ENCODE measurements around the gene ADCY7.

Gene ADCY7

DNA sequence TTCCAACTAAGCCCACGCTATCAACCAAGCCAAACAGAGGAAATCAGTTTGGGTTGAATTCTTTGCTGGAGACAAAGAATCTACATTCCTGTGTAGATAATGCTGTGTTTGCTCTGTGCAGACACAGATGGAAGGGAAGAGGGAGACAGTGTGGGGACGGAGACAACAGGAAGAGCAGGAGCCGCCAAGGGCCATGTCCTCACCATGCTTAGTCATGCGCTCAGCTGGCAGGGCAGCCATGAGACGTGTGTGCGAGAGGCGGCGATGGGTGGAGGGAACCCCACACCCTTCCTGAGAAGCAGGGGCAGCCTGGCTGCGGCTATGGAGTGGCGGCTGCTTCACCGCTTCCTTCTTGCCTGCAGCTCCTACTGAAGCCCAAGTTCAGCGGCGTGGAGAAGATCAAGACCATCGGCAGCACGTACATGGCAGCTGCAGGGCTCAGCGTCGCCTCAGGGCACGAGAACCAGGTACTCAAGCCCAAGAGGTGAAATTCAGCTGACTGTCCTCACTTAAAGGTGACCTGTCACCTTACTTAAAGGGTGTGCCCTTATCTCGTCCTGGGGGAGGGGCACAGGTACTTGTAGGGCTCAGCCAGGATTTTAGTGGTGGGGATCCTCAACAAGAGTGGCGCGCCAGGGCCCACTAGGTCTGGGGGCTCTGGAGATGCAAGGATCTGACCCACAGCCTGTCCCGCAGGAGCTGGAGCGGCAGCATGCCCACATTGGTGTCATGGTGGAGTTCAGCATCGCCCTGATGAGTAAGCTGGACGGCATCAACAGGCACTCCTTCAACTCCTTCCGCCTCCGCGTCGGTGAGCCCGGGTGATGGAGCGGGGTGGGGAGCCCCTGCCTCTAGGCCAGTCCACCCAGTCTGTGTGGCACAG lies 47.5 kb downstream of the ADCY7 start:
- no peak for DNase-seq (ENCODE audit: low read depth)

- no peak for DNase-seq (ENCODE audit: low read depth)
Observed at GRCh38 chr16:50314665-50315064, 48.3 kb downstream of the ADCY7 start.

DNA sequence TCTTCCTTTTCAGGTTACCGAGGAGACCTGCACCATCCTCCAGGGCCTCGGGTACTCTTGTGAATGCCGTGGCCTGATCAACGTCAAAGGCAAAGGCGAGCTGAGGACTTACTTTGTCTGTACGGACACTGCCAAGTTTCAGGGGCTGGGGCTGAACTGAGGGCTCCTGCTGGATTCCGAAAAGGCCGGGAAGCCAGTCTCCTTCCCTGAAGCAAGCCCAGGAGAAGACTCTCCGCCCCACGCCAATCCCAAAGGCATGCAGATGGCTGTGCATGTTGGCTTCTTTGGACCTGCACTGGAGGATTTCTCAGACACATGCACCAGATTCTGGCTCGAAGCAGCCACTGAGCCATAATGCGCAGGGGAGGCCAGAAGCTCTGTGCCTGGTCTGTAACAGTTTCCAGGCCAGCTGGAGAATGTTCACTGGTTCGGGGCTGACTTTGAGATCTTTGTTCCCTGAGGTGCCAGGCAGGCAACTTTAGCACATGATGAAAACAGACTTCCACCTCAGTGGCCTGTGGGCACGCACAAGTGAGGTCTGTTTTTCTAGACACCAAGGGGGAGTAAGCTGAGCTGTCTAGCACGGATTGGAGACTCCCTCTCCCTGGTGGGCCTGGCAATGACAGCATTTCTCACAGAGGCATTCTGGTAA lies 49.1 kb downstream of the ADCY7 start:
- DNase-seq (ENCODE audit: low read depth), result no peak

DNA sequence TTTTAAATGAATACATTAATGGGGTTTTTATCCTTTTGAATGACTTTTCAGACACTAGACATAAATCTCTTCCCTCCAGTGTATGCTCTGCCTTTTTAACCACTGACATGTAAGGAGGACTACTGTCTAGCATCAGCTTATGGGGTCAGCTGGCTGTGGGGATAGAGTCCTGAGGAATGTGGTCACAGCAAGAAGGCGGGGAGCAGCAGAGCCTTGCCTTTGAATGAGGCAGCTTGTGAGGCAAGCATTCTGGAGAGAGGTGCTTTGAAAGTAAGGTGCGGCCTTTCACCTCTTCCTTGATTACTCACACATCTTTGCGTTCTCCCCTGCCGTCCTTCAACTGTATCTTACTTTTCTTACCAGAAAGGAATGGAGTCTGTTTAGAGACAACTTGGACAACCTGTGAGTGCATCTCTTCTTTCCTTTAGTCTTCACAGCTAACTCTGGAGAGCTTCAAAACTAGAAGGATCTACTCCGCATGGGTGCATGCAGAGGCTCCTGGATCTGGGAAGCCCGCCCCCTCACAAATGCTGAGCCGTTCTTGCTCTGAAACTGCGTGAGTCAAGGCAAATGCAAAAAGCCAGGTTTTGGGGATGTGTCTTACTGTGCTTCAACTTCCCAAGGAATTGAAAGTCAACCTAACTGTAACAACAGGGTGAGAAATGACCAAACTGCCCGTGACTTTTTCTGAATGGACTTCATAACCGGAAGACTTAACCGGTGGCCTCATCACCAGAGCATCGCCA lies 49.9 kb downstream of the ADCY7 start:
- no peak for DNase-seq (ENCODE audit: low read depth)

- no peak for DNase-seq (ENCODE audit: low read depth)
Observed at GRCh38 chr16:50316848-50317630, 50.7 kb downstream of the ADCY7 start.

GRCh38 chr16:50318796-50319578 lies 52.6 kb downstream of the ADCY7 start:
- no peak for DNase-seq (ENCODE audit: low read depth)

DNA sequence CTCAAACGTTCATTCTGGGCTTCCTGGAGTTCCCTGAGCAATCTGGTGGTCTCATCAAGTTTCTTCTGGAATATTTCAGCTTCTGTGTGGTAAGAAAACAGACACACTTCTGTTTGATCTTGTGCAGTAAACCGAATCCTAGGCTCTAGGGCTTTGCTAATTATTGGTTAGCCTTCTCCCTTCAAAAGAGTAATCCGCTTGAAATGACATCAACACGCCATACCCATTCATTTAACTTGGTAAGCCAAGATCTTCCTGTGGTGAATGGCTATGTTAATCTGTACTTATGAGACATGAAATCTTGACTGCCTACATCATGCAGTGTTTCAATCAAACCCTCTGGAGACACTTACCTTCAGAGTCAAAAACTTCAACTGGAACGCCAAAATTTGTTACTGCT lies 54.0 kb downstream of the ADCY7 start:
- no peak for DNase-seq (ENCODE audit: low read depth)

DNA sequence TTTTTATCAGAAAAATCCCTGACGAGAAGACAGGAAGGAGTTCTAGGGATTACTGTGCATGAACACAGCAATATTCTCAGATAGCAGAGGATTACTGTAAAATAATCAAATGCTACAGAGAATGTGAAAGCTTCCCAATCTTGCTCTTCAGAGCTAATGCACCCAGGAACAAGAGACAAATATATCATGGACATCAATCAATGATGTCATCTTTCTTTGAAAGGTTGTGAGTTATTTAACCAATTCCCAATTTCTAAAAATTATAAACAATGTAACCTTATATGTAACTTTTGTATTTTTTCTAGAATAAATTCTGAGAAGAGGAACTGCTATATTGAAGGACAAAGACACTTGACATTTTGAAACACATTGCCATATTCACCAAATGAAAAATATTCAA lies 56.0 kb downstream of the ADCY7 start:
- DNase-seq (ENCODE audit: low read depth), result no peak

- no peak for DNase-seq (ENCODE audit: low read depth)
Observed at GRCh38 chr16:50323335-50324011, 57.1 kb downstream of the ADCY7 start.

DNA sequence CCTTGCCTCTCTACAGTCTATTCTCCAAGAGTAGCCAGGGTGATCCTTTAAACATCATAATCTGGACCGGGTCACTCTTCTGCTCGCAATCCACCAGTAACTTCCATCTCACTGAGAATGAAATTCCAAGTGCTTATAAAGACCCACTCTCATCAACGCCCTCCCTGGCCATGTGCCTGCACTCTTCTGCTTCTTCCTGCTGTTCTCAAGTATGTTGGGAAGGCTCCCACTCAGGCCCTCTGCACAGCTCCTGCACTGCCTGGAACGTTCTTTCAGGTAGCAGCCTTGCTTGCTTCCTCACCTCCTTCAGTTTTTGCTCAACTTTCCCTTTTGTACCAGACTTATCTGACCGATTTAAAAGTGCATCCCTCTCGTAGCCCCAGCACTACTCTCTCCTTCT lies 58.0 kb downstream of the ADCY7 start:
- DNase-seq (ENCODE audit: low read depth), result no peak

GRCh38 chr16:50326264-50326663 lies 59.9 kb downstream of the ADCY7 start:
- no peak for DNase-seq (ENCODE audit: low read depth)

DNA sequence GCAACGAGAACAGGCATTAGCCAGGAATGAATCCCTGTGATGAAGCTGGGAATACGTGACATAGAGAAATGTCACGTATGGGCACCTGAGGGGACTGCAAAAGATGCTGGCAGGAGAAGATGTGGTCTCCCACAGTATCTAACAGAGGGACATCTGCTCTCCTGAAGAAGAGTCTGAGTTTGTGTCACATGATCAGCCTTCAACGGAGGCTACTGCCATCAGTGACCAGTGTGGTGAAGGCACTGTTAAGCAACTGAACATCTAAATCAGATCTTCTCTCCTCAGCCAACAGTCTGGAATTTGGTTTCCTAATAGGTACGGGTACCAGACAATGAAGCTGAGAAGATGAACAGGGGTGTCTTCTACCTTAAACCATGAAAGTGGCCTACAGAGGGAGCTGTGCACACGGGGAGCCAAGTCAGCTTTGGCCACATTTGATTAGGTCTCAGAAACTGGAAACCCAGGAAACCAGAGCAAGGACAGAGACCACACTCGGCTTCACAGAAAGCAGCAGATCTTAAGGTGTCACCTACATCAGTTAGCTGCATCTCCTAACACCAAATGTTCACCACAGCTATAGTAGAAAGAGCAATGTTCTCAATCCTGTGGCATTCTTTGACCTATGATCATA lies 60.6 kb downstream of the ADCY7 start:
- no peak for DNase-seq (ENCODE audit: low read depth)

DNA sequence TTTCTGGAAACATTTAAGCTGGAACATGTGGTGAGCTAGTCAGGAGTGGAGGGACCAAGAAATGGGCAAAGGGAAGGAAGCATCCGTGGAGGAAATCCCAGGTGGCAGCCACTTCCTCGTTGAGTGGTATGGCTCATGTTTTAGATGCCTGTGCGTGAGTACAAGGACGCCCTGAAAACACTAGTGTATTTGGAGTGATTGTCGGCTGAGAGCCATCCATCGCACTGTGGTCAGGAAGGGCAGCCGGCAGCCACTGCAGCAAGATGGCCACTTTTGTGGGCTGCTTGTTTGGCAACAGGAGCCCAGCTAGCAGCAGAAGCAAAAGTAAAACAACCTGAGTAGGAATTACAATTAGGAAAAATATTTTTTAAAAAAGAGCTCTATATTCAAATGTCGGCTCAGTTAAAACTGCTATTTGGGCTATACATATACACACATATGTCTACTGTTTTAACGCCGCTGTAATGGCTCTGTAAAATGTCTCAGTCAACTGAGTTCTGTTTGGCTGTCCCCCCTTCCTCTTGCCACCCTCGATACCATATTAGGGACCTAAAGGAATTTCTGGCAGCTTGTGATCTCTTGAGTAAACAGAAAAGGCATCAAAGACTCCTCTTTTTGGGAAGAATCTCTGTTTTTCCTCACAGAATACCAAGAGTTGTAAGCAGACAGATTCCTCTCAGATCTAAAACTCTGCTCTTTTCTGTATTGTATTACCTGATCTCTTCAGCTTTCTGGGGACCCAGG lies 63.3 kb downstream of the ADCY7 start:
- DNase-seq (ENCODE audit: low read depth), result no peak

DNA sequence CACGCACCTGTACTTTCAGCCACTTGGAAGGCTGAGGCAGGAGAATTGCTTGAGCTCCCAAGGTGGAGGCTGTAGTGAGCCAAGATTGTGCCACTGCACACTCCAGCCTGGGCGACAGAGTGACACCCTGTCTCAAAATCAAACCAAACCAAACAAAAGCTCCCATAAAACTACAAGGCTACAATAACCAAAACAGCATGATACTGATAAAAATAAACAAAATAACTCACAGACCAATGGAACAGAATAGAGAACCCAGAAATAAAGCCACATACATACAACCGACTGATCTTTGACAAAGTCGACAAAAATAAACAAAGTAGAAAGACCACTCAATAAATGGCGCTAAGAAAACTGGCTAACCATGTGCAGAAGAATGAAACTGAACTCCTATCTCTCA lies 65.2 kb downstream of the ADCY7 start:
- DNase-seq (ENCODE audit: low read depth), result no peak

DNA sequence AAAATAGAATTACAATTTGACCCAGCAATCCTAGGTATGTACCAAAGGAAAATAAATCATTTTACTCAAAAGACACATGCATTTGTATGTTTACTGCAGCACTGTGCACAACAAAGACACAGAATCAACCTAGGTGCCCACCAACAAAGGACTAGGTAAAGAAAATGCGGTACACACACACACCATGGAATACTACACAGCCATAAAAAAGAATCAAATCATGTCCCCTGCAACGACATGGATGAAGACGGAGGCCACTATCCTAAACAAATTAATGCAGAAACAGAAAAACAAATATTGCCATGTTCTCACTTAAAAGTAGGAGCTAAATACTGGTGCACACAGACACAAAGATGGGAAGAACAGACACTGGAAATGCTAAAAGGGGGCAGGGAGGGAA lies 66.2 kb downstream of the ADCY7 start:
- DNase-seq (ENCODE audit: low read depth), result no peak

- no peak for DNase-seq (ENCODE audit: low read depth)
Observed at GRCh38 chr16:50334106-50334975, 68.0 kb downstream of the ADCY7 start.

- no peak for DNase-seq (ENCODE audit: low read depth)
Observed at GRCh38 chr16:50335196-50335958, 69.0 kb downstream of the ADCY7 start.

GRCh38 chr16:50336884-50337283 lies 70.5 kb downstream of the ADCY7 start:
- DNase-seq (ENCODE audit: low read depth), result no peak

All from HS-5 (cell line).